ENCODE results near the gene ACKR1.

Gene ACKR1

DNA sequence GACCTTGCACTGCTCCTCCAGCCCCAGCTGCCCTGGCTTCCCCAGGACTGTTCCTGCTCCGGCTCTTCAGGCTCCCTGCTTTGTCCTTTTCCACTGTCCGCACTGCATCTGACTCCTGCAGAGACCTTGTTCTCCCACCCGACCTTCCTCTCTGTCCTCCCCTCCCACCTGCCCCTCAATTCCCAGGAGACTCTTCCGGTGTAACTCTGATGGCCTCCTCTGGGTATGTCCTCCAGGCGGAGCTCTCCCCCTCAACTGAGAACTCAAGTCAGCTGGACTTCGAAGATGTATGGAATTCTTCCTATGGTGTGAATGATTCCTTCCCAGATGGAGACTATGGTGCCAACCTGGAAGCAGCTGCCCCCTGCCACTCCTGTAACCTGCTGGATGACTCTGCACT is 550 bp downstream of the ACKR1 start:
- Mint-ChIP-seq H3K27ac (no peak overlapping the region), H3K9me3 (no peaks in the 10 kb centered on the region), H3K36me3 (no peaks in the 10 kb centered on the region), H3K4me3 (no peak overlapping the region), H3K4me1 (peaks cover 30% of the 10 kb centered on the region), H3K27me3 (peaks cover 96% of the 10 kb centered on the region)
- ATAC-seq: no peak

DNA sequence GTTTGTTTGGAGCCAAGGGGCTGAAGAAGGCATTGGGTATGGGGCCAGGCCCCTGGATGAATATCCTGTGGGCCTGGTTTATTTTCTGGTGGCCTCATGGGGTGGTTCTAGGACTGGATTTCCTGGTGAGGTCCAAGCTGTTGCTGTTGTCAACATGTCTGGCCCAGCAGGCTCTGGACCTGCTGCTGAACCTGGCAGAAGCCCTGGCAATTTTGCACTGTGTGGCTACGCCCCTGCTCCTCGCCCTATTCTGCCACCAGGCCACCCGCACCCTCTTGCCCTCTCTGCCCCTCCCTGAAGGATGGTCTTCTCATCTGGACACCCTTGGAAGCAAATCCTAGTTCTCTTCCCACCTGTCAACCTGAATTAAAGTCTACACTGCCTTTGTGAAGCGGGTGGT is 1.4 kb downstream of the ACKR1 start:
- H3K27ac Mint-ChIP-seq: no peak overlapping the region
- H3K9me3 Mint-ChIP-seq: no peaks in the 10 kb centered on the region
- no peak overlapping the region for H3K4me3 Mint-ChIP-seq
- H3K27me3 Mint-ChIP-seq: peaks cover 96% of the 10 kb centered on the region
- no peak for ATAC-seq
- H3K4me1 Mint-ChIP-seq: peaks cover 30% of the 10 kb centered on the region
- no peaks in the 10 kb centered on the region for H3K36me3 Mint-ChIP-seq

DNA sequence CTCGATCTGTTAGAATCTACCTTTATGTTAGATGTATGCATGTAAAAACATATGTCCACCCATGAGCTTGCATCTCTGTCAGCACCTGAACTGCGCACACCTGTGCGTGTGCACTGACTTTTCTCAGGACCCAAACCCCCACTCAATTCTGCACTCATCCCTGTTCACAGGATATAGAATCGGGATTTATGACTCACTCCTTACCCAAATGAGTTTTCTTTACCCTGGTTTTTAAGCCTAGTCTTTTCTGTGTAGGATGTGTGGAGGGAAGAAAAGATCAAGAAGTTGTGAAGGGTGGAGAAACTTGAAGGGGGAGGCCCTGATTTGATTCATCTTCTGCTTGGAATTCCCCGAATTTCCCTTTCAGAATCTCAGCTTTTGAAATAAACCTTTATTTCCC is 2.4 kb downstream of the ACKR1 start:
- no peak overlapping the region for H3K4me3 Mint-ChIP-seq
- no peak for ATAC-seq
- H3K9me3 Mint-ChIP-seq: no peaks in the 10 kb centered on the region
- H3K36me3 Mint-ChIP-seq: no peaks in the 10 kb centered on the region
- peaks cover 96% of the 10 kb centered on the region for H3K27me3 Mint-ChIP-seq
- no peak overlapping the region for H3K27ac Mint-ChIP-seq
- H3K4me1 Mint-ChIP-seq: peaks cover 40% of the 10 kb centered on the region

DNA sequence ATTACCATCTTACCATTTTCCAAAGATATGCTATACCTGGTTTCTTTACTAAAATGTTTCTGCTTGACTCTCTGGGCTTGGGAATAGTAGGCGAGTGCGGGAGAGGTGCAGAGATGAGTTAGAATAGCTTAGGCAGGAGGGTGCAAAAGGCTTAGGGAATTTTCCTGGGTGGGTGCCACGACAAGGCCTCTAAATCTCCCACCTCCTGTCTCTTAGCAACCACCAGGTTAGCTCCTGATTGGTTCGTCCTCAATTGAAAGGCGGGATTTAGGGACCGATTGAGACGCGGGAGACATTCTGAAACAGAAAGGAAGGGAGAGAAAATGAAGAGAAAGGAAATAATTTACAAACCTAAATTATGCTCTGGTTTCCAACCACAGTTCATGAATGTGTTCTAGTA is 3.1 kb downstream of the ACKR1 start:
- Mint-ChIP-seq H3K9me3 (no peaks in the 10 kb centered on the region), H3K36me3 (no peaks in the 10 kb centered on the region), H3K27ac (no peak overlapping the region), H3K27me3 (peaks cover 96% of the 10 kb centered on the region), H3K4me1 (peaks cover 40% of the 10 kb centered on the region), H3K4me3 (no peak overlapping the region)
- no peak for ATAC-seq

GRCh38 chr1:159208175-159208825 is 3.6 kb downstream of the ACKR1 start:
- ATAC-seq: no peak
- no peak overlapping the region for H3K4me3 Mint-ChIP-seq
- peaks cover 40% of the 10 kb centered on the region for H3K4me1 Mint-ChIP-seq
- no peaks in the 10 kb centered on the region for H3K9me3 Mint-ChIP-seq
- no peaks in the 10 kb centered on the region for H3K36me3 Mint-ChIP-seq
- H3K27me3 Mint-ChIP-seq: peaks cover 93% of the 10 kb centered on the region
- H3K27ac Mint-ChIP-seq: no peak overlapping the region

- no peak overlapping the region for H3K27ac Mint-ChIP-seq
- no peak for ATAC-seq
- peaks cover 89% of the 10 kb centered on the region for H3K27me3 Mint-ChIP-seq
- H3K36me3 Mint-ChIP-seq: no peaks in the 10 kb centered on the region
- no peak overlapping the region for H3K4me3 Mint-ChIP-seq
- no peaks in the 10 kb centered on the region for H3K9me3 Mint-ChIP-seq
- H3K4me1 Mint-ChIP-seq: peaks cover 40% of the 10 kb centered on the region
These were observed 4.4 kb downstream of the ACKR1 start for GRCh38 chr1:159209061-159209460.

DNA sequence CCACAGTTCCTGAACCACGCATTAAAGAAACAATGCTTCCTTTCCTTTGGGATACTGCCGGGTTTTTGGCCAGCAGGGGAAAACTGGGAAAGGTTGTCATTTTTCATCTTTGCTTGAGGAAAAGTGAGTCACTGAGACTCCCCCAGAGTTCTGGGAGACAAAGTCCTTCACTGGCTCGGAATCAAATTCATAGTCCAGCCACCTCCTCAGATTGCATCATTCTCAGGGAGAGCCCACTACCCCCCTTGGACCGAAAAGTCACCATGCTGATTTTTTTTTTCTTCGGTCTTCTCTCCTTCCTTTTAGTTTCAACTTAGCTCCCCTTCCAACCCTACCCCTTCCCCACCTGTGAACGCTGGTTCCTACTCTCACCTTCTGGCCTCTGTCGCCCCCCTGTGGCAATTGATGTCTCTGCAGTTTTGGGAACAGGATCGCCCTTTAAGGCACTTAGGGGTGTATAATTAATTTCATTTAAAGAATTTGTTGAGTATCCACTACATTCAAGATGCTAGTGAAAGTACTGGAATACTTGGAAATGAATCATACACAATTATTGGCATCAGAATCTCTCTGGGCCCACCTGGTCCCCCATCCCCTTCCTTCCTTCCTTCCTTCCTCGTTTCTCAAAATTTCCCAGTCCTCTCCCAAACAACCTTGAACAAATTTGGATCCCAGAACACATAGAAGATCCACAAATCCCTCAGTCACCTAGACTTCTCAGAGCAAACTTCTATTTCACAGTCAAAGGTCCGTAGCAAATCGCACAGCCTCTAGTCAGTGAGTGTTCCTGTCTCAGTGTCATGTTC is 6.9 kb downstream of the ACKR1 start:
- no peak for ATAC-seq
- H3K9me3 Mint-ChIP-seq: no peaks in the 10 kb centered on the region
- no peak overlapping the region for H3K4me3 Mint-ChIP-seq
- H3K4me1 Mint-ChIP-seq: peaks cover 28% of the 10 kb centered on the region
- H3K27me3 Mint-ChIP-seq: peaks cover 74% of the 10 kb centered on the region
- no peaks in the 10 kb centered on the region for H3K36me3 Mint-ChIP-seq
- no peak overlapping the region for H3K27ac Mint-ChIP-seq

GRCh38 chr1:159212596-159212995 is 7.9 kb downstream of the ACKR1 start:
- H3K4me1 Mint-ChIP-seq: peaks cover 18% of the 10 kb centered on the region
- no peaks in the 10 kb centered on the region for H3K36me3 Mint-ChIP-seq
- H3K27ac Mint-ChIP-seq: no peak overlapping the region
- ATAC-seq: no peak
- H3K27me3 Mint-ChIP-seq: peaks cover 63% of the 10 kb centered on the region
- H3K9me3 Mint-ChIP-seq: no peaks in the 10 kb centered on the region
- H3K4me3 Mint-ChIP-seq: no peak overlapping the region

GRCh38 chr1:159214149-159214760 is 9.6 kb downstream of the ACKR1 start:
- Mint-ChIP-seq H3K36me3 (no peaks in the 10 kb centered on the region), H3K27me3 (peaks cover 46% of the 10 kb centered on the region), H3K4me3 (no peak overlapping the region), H3K9me3 (no peaks in the 10 kb centered on the region), H3K4me1 (peaks cover 10% of the 10 kb centered on the region), H3K27ac (no peak overlapping the region)
- no peak for ATAC-seq

DNA sequence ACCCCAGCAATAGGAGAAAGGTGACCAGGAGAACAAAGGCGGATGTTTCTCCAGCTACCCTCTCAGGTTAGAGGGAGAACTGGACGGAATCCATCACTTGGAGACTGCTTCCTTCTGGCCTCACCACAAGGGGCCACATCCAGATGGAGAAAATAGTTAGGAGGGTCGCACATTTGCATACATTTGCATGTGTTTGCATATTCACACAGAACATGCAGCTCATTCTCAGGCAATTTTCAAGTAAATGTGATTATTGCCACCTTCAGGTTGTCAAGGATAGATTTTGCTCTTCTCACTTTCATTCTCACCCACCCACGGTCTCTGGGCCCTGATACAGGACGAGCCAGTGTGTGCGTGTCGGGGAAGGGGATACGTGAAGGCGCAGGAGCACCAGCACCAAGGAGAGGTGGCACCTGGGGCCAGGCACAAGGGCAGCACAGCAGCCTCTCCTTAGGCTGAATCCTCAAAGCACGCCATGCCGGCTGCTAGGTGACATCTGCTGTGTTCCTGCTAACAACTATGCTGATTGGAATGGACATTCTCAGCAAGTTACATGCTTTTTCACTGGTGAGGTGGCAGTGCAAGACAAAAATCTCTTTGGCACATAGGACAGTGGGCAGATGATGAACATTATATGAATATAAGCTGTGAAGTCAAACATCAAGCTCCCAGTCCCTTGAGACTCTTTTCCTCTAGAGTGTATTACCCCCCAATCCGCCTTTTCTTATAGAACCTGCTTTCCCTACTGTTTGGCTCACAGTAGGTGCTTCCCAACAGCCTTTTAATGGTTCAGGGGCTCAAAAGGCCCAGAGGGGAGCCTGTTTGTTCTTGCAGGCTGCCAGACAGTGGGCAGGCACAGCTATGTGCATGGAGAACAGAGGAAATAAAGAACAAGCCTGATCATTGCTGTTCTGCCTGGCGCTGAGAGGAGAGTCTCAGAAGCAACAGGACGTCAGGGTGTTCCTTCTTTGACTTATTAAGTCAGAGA is 14.3 kb downstream of the ACKR1 start:
- no peaks in the 10 kb centered on the region for H3K9me3 Mint-ChIP-seq
- peaks cover 12% of the 10 kb centered on the region for H3K27me3 Mint-ChIP-seq
- H3K4me1 Mint-ChIP-seq: no peaks in the 10 kb centered on the region
- no peak overlapping the region for H3K27ac Mint-ChIP-seq
- H3K36me3 Mint-ChIP-seq: no peaks in the 10 kb centered on the region
- no peak overlapping the region for H3K4me3 Mint-ChIP-seq
- no peak for ATAC-seq

DNA sequence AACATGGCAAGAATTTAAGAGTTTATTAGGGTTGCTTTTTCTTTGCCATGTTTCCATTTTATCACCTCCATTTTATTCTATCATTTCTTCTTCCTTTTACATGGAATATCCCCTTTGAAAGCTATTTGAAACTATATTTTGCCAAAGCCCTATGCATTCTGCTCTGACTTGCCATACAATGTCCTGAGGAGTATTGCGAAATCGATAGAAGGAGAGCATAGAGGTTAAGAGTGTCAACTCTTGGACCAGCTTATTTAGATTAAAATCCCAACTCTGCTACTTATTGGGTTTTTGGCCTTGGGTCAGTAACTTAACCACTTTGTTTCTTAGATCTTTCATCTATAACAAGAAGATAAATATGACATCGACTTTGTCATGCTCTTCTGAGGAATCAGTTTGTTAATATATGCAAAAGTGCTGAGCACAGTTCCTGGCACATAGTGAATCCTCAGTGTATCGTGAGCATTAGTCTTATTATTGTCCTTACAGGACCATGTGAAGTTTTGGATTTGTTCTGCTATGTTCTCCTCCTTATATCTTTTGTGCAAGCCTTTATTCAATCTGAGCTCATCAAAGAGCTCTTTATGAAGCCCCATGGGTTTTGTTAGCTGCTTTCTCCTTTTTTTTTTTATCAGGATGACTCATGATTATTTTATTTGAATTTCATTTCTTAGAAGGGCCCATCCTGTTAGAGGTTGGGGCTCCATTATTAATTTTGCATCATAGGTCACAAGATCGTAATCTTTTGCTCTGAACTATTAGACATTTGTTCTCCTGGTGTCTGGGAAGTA is 17.6 kb downstream of the ACKR1 start:
- no peaks in the 10 kb centered on the region for H3K4me1 Mint-ChIP-seq
- no peak for ATAC-seq
- no peak overlapping the region for H3K27ac Mint-ChIP-seq
- H3K4me3 Mint-ChIP-seq: no peak overlapping the region
- no peaks in the 10 kb centered on the region for H3K36me3 Mint-ChIP-seq
- peaks cover 31% of the 10 kb centered on the region for H3K27me3 Mint-ChIP-seq
- H3K9me3 Mint-ChIP-seq: no peaks in the 10 kb centered on the region

DNA sequence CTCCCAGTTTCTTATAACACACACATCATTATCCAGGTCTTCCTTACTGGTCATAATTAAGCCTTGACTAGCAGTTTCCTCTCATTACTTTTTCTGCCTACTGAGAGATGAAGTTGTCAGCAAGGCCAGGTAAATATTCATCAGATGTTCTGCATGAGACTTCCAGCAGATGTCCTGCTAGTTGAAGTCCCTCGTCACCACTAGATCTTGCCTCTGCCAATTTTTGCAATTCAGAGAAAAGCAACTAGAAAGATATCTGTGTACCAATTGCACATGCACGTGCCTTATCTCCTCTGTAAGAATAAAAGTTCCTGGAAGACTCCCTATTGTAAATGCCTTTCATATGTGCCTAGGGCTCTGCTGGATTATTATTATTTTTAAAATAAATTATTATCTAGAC is 18.3 kb downstream of the ACKR1 start:
- Mint-ChIP-seq H3K36me3 (no peaks in the 10 kb centered on the region), H3K9me3 (no peaks in the 10 kb centered on the region), H3K4me1 (no peaks in the 10 kb centered on the region), H3K27me3 (peaks cover 31% of the 10 kb centered on the region), H3K4me3 (no peak overlapping the region), H3K27ac (no peak overlapping the region)
- no peak for ATAC-seq

DNA sequence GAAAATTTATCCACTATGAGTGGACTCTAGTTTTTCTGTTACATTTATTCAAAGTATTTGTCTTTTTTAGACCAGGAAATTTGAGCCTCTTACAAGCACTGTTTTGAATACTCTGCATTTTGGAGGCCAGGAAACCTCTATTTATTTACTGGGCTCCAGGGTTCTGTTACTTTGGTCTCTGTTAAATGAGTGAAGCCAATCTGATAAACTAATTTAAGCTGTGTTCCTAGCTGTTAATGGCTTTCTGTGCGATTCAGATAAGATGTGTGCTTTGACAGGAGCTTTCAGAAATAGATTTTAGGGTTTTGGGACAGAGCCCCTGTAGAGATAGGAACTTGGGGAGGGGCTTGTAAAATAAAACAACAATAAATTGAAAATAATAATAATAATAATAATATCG is 23.9 kb downstream of the ACKR1 start:
- Mint-ChIP-seq H3K27me3 (peaks cover 31% of the 10 kb centered on the region), H3K4me3 (no peak overlapping the region), H3K4me1 (no peaks in the 10 kb centered on the region), H3K9me3 (no peaks in the 10 kb centered on the region), H3K27ac (no peak overlapping the region), H3K36me3 (no peaks in the 10 kb centered on the region)
- ATAC-seq: no peak

DNA sequence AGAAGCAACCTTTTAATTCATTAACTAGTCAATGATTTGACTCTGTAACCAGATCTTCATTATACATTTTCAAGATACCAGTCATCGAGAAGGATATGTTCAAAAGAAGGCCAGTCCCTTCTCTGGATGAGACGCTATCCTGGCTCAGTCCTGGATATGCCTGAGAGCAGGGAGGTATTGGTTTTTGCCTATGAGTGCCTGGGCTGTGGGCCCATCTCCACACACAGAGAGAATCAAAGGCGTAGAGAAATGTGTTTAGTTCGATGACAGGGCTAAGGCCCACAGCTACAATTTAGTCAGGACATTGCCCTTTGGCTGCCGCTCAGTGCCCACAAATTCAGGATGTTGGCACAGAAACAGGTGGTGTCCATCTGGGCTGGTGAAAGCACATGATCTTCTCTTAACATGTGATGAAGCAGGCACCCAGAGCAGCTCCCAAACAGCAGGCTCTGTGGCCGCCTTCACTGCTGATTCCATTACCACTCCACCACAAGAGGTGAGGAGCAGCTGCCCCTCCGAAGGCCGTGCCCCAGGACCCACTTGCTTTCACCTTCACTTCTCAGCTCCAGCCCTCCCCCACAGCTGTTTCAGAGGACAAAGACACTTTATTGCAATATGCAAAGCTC is 24.7 kb downstream of the ACKR1 start:
- Mint-ChIP-seq H3K9me3 (no peaks in the 10 kb centered on the region), H3K4me1 (no peaks in the 10 kb centered on the region), H3K36me3 (no peaks in the 10 kb centered on the region), H3K27ac (no peak overlapping the region), H3K27me3 (peaks cover 23% of the 10 kb centered on the region), H3K4me3 (no peak overlapping the region)
- ATAC-seq: no peak

Measured in stimulated activated memory B cell treated with anti-CD40 and anti-IgM and Interleukin-4, amounts not matched to agents 10 μg/mL and 1 μg/mL and 100 μg/mL, for 72 hours (primary cell).